HEK293T (cell line): Measurements from ENCODE around the gene MKI67.

Experiments used
- CTCF ChIA-PET: fragments of 350-600 bp; formaldehyde crosslinking; extraction: SDS; loops from one replicate; lab custom pipeline; 2021; ENCODE audit warnings: antibody characterized with exemption, inconsistent platforms; lab: Yijun Ruan, JAX
- POLR2A ChIA-PET: fragments of 350-600 bp; formaldehyde crosslinking; extraction: SDS; loops from one replicate; lab custom pipeline; 2020; ENCODE audit warnings: antibody characterized with exemption, inconsistent platforms; lab: Yijun Ruan, JAX
- DNase-seq: peaks from one replicate; pipeline ENCODE4 v3.0.0; 2012; ENCODE audit warnings: mixed read lengths; ENCODE audit errors: extremely low spot score
- ARNT ChIP-seq: fragments of 450-650 bp; IDR thresholded peaks from 2 replicates; pipeline ENCODE4 v1.6.1; 2017; ENCODE audit warnings: mild to moderate bottlenecking
- BHLHE40 ChIP-seq: fragments of 450-650 bp; IDR thresholded peaks from 2 replicates; pipeline ENCODE4 v1.6.1; 2016; ENCODE audit warnings: mild to moderate bottlenecking, moderate library complexity, borderline replicate concordance
- CTBP1 ChIP-seq: fragments of 450-650 bp; IDR thresholded peaks from 2 replicates; pipeline ENCODE4 v1.6.1; 2016; ENCODE audit warnings: borderline replicate concordance
- ELF4 ChIP-seq: fragments of 450-650 bp; IDR thresholded peaks from 2 replicates; pipeline ENCODE4 v1.6.1; 2017; ENCODE audit warnings: antibody characterized with exemption
- FOXA1 ChIP-seq: fragments of 450-650 bp; IDR thresholded peaks from 2 replicates; pipeline ENCODE4 v1.6.1; 2016; ENCODE audit warnings: mild to moderate bottlenecking
- FOXK2 ChIP-seq: fragments of 450-650 bp; IDR thresholded peaks from 2 replicates; pipeline ENCODE4 v1.6.1; 2016; ENCODE audit warnings: mild to moderate bottlenecking
- FOXM1 ChIP-seq: fragments of 450-650 bp; IDR thresholded peaks from 2 replicates; pipeline ENCODE4 v1.6.1; 2017; ENCODE audit warnings: mild to moderate bottlenecking, borderline replicate concordance
- HDGF ChIP-seq: fragments of 450-650 bp; IDR thresholded peaks from 2 replicates; pipeline ENCODE4 v1.6.1; 2017; ENCODE audit warnings: antibody characterized with exemption, borderline replicate concordance
- L3MBTL2 ChIP-seq: fragments of 450-650 bp; conservative IDR thresholded peaks from 2 replicates; pipeline ENCODE4 v1.6.1; 2016; ENCODE audit warnings: mild to moderate bottlenecking
- LEF1 ChIP-seq: fragments of 450-650 bp; IDR thresholded peaks from 2 replicates; pipeline ENCODE4 v1.6.1; 2017; ENCODE audit warnings: mild to moderate bottlenecking, borderline replicate concordance
- NFRKB ChIP-seq: fragments of 450-650 bp; IDR thresholded peaks from 2 replicates; pipeline ENCODE4 v1.6.1; 2016; ENCODE audit warnings: mild to moderate bottlenecking, moderate library complexity
- PKNOX1 ChIP-seq: fragments of 450-650 bp; IDR thresholded peaks from 2 replicates; pipeline ENCODE4 v1.6.1; 2016
- SP1 ChIP-seq: fragments of 450-650 bp; IDR thresholded peaks from 2 replicates; pipeline ENCODE4 v1.6.1; 2017
- SUZ12 ChIP-seq: fragments of 450-650 bp; IDR thresholded peaks from 2 replicates; pipeline ENCODE4 v1.6.1; 2016; ENCODE audit warnings: mild to moderate bottlenecking
- TARDBP ChIP-seq: fragments of 450-650 bp; IDR thresholded peaks from 2 replicates; pipeline ENCODE4 v1.6.1; 2016
- ZNF384 ChIP-seq: fragments of 450-650 bp; IDR thresholded peaks from 2 replicates; pipeline ENCODE4 v1.6.1; 2016

Gene MKI67

GRCh38 chr10:128064970-128065580 lies 61.1 kb downstream of the MKI67 start:
- ChIA-PET CTCF (no interaction called here), POLR2A (no interaction called here)
- DNase-seq = no peak
- TF ChIP-seq SP1 = no peak
- no peak for TF ChIP-seq FOXM1
- no peak for TF ChIP-seq CTBP1
- no peak for TF ChIP-seq PKNOX1
- no peak for TF ChIP-seq NFRKB
- TF ChIP-seq FOXA1 = no peak
- TF ChIP-seq FOXK2 = no peak
- no peak for TF ChIP-seq HDGF
- no peak for TF ChIP-seq ELF4
- no peak for TF ChIP-seq LEF1
- no peak for TF ChIP-seq BHLHE40
- TF ChIP-seq TARDBP = no peak

- TF ChIP-seq BHLHE40 (no peak), ZNF384 (no peak), HDGF (no peak), FOXM1 (no peak), LEF1 (no peak), PKNOX1 (no peak), TARDBP (no peak), FOXA1 (no peak), L3MBTL2 (no peak), FOXK2 (no peak), ELF4 (no peak), SUZ12 (no peak), CTBP1 (no peak), ARNT (no peak), SP1 (no peak), NFRKB (no peak)
- ChIA-PET POLR2A (no interaction called here), CTCF (interaction anchor here (0.9 kb wide), 1 partner anchor 29 kb away, joined by 3 read pairs; no protein-coding TSS in a partner anchor)
- DNase-seq = no peak
These were observed 61.9 kb downstream of the MKI67 start for GRCh38 chr10:128064108-128064969.

- ChIA-PET POLR2A (no interaction called here), CTCF (interaction anchor here (0.9 kb wide), 1 partner anchor 29 kb away, joined by 3 read pairs; no protein-coding TSS in a partner anchor)
- DNase-seq = no peak
- TF ChIP-seq PKNOX1 (peak; percentile 58), SUZ12 (no peak)
These were observed 62.5 kb downstream of the MKI67 start for GRCh38 chr10:128063736-128064107.

GRCh38 chr10:128062881-128063563 lies 63.2 kb downstream of the MKI67 start:
- TF ChIP-seq HDGF (no peak), NFRKB (no peak), SUZ12 (no peak)
- POLR2A ChIA-PET = no interaction called here
- DNase-seq = no peak
- CTCF ChIA-PET = interaction anchor here (2.0 kb wide), 1 partner anchor 28 kb away, joined by 7 read pairs; no protein-coding TSS in a partner anchor

GRCh38 chr10:128062331-128062880 lies 63.8 kb downstream of the MKI67 start:
- CTCF ChIA-PET = interaction anchor here (2.0 kb wide), 1 partner anchor 27 kb away, joined by 7 read pairs; no protein-coding TSS in a partner anchor
- POLR2A ChIA-PET = no interaction called here
- no peak for DNase-seq
- TF ChIP-seq TARDBP = no peak
- no peak for TF ChIP-seq ELF4
- no peak for TF ChIP-seq LEF1
- TF ChIP-seq NFRKB = no peak
- no peak for TF ChIP-seq SUZ12
- no peak for TF ChIP-seq PKNOX1
- TF ChIP-seq FOXK2 = no peak
- no peak for TF ChIP-seq SP1
- no peak for TF ChIP-seq ARNT
